ENCODE results near the gene SLAMF1.

DNA sequence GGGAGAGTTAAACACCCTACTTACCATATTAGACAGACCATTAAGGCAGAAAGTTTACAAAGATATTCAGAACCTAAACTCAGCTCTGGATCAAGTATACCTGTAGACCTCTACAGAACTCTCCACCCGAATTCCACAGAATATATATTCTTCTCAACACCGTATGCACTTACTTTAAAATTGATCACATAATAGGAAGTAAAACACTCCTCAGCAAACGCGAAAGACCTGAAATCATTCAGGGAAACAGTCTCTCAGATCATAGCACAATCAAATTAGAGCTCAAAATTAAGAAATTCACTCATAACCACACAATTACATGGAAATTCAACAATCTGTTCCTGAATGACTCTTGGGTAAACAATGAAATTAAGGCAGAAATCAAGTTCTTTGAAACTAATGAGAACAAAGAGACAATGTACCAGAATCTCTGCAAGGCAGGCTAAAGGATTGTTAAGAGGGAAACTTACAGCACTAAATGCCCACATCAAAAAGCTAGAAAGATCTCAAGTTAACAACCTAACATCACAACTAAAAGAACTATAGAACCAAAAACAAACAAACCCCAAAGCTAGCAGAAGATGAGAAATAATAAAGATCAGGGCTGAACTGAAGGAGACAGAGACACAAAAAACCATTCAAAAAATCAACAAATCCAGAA is 86.7 kb downstream of the SLAMF1 start:
- TF ChIP-seq ZNF274 (IDR thresholded peaks at IDR 0.05; ENCODE audit: low read depth, low read length) (no peak), SUZ12 (IDR thresholded peaks at IDR 0.05; ENCODE audit: extremely low read depth, insufficient read depth, insufficient read length) (no peak)

Measured in NT2/D1 (cell line).